ENCODE results near the gene ARHGEF7.

The ARHGEF7 gene

DNA sequence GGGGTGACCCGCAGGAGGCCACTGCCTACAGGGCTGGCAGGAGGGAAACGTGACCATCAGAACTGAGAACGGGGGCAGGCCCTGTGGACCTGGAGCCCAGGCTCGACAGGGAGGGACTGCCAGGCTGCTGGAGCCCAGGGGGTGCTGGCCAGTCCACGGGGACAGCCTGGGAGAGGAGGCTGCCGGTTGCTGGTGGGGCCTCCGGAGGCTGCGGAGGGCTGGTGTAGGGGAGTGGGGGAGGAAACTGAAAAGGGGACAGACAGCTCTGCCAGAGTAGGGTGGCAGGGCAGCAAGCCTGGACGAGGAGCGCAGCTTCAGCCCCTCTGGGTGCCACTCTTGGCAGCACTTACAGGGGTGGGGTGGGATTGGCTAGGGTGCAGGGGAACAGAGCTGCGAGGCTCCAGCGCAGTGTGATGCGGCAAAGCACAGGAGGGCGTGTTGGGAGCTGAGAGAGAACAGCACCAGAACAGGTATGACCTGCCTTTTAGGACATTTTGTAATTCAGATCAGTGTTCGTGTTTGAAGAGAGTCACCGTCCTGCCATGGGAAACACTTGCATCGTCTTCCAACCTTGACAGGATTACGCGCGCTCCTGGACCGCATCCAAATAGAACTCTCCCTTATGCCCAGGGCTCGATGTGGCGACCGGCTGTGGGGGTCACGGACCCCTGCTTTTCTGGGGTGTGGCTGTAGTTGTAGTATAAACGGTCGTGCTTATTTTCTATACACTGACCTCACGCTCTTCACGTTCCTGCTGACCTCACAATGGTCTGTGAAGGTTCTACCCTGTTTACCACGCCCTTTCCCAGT, 19.9 kb upstream of the ARHGEF7 start:
- no peak for TF ChIP-seq GATA3 (IDR thresholded peaks at IDR 0.05; ENCODE audit: low read depth, low read length)
- no peak for TF ChIP-seq GATA2 (IDR thresholded peaks at IDR 0.05; ENCODE audit: low read depth, low read length)

DNA sequence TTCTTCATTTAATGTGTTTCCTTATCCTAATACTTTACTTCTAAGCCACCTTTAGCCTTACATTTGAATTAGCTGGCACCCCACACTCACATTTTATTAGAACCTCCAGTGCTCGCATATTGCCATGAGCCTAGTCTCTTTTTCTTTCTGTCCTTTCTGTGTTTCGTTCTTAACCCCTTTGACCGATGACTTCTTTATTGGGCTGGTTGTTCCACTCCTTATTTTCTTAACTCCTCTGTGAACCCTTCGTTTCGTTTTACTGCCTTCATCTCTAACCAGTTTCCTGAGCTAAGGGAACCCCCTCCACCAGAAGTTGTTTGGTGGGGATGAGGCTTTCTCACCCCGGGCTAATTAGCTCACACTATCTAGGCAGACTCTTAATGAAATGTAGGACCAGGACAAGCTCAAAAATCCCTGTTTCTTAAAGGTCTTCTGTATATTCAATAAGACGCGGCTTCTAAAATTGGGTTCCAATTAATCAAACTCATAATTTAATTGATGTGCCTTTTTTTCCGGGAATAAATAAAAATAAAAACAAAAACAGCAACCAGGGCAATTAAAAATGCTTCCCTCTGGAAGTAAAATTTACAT, 19.1 kb upstream of the ARHGEF7 start:
- TF ChIP-seq GATA3 (IDR thresholded peaks at IDR 0.05; ENCODE audit: low read depth, low read length), result no peak
- no peak for TF ChIP-seq GATA2 (IDR thresholded peaks at IDR 0.05; ENCODE audit: low read depth, low read length)

- no peak for TF ChIP-seq GATA2 (IDR thresholded peaks at IDR 0.05; ENCODE audit: low read depth, low read length)
These were observed 15.8 kb upstream of the ARHGEF7 start for GRCh38 chr13:111099290-111099689.

DNA sequence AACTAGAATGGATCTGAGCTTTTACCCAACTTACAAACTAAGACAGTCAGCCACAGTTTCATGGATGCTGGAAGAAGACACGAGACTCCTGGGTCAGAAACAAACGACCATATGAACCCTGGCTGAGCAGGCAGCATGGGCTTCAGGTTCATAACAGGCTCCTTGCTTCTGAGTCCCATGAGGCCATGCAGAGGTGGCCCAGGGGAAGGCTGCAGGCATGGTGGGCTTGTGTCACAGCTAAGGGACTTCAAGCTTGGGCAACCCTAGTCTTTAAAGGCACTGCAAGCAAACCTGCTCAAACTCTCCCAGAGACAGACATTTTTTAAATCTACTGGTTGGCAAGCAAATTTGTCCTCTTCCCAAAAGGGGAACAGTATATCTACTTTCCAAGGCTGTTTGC, 5.1 kb upstream of the ARHGEF7 start:
- no peak for TF ChIP-seq GATA3 (IDR thresholded peaks at IDR 0.05; ENCODE audit: low read depth, low read length)
- TF ChIP-seq GATA2 (IDR thresholded peaks at IDR 0.05; ENCODE audit: low read depth, low read length), result no peak

DNA sequence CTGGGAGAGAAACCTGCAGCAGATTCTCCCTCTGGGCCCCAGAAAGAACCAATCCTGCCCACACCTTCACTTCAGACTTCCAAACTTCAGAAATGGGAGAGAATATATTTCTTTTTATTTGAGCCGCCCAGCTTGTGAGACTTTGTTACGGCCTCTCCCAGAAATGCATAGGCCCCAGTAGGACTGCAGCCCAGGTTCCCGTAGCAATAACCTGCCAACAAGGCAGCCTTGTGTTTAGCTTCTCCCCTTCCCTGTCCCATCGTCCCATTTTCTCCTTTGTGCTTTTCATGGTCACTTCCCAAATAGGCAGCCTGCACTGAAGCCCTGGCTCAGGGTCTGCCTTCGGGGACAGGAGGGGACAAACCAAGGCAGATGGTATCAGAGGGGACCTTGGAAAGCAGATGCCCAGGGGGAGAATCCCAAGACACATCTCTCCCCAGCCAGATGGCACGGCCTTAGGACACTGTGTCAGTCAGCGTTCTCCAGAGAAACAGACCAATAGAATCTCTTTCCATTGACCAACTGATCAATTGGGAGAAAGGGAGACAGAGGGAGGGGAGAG, 3.7 kb upstream of the ARHGEF7 start:
- TF ChIP-seq GATA2 (IDR thresholded peaks at IDR 0.05; ENCODE audit: low read depth, low read length) (no peak), GATA3 (IDR thresholded peaks at IDR 0.05; ENCODE audit: low read depth, low read length) (no peak)

DNA sequence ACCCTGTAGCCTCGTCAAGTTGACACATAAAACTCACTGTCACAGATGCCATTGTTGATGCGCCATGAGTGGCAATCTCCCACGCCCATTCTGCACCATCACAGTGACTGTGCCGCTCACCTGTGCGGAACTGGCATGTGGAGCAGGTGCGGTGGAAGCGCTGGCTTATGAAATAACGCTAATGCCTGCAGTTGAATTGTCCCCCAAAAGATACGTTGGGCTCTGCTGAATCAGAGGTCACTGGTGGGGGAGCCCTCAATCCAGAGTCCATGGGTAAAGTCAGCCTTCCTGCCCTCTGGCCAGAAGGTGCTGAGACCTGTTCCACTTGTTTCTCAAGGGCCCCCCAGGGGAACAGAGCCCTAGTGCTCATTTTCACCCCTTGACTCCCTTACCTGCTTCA, 2.9 kb upstream of the ARHGEF7 start:
- TF ChIP-seq GATA3 (IDR thresholded peaks at IDR 0.05; ENCODE audit: low read depth, low read length) (no peak), GATA2 (IDR thresholded peaks at IDR 0.05; ENCODE audit: low read depth, low read length) (no peak)

- no peak for TF ChIP-seq GATA2 (IDR thresholded peaks at IDR 0.05; ENCODE audit: low read depth, low read length)
- TF ChIP-seq GATA3 (IDR thresholded peaks at IDR 0.05; ENCODE audit: low read depth, low read length), result no peak
These were observed 599 bp upstream of the ARHGEF7 start for GRCh38 chr13:111114362-111115060.

- no peak for TF ChIP-seq GATA2 (IDR thresholded peaks at IDR 0.05; ENCODE audit: low read depth, low read length)
- TF ChIP-seq GATA3 (IDR thresholded peaks at IDR 0.05; ENCODE audit: low read depth, low read length), result no peak
These were observed 933 bp downstream of the ARHGEF7 start for GRCh38 chr13:111115965-111116521.

DNA sequence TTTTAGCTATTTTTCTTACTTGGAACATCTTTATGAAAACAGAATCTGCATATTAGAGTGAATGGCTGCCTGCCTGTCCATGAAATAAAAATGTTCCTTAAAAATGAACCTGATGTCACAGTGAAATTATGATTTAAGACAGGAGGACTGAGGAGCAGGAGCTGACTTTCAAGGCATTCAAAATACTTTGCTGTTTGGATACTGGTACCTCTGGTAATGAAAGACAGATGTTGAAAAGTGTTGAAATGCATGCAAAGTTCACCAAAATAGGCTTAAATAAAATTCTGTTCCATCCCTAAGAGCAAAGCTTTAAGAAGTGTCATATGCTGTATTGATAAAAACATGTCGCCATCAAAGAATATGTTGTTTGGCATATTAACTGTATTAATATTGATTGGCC, 1.7 kb downstream of the ARHGEF7 start:
- no peak for TF ChIP-seq GATA3 (IDR thresholded peaks at IDR 0.05; ENCODE audit: low read depth, low read length)

DNA sequence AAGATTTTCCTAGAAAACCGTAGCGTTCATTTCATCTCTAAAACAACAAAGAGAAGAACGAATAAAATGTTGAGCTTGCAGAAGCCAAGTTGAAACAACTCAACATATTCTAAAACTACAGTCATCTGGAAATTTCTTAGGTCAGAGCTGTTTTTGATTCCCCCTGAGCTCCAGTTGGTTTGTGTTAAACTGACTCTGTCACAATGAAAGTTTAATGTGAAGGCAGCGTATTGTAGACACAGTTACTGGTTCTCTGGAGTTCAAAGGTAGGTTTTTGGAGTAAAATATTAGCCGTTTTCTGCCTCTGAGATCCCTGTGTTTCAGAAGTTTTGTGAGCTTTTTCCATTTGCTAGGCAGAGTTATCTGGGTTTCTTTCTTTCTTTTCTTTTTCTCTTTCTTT, 2.2 kb downstream of the ARHGEF7 start:
- no peak for TF ChIP-seq GATA3 (IDR thresholded peaks at IDR 0.05; ENCODE audit: low read depth, low read length)
- no peak for TF ChIP-seq GATA2 (IDR thresholded peaks at IDR 0.05; ENCODE audit: low read depth, low read length)

DNA sequence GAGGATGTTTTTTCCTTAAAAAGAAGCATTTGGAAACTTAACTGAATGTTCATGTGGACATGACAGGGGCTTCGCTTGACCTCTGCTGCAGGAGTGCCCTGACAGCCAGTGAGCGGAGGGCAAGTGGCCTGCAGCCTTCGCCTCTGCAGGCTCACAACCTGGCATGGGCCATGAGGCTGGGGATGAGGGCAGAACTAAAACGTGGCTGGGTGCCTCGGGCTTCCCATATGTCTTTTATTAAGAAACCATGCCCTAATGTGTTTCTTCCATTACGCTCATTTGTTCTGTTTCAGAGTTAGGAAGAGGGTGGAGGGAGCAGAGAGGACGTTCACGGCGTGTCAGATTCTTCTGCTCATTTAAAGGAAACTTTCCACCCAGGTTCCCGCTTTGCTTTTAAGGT, 2.9 kb downstream of the ARHGEF7 start:
- no peak for TF ChIP-seq GATA2 (IDR thresholded peaks at IDR 0.05; ENCODE audit: low read depth, low read length)
- TF ChIP-seq GATA3 (IDR thresholded peaks at IDR 0.05; ENCODE audit: low read depth, low read length), result no peak

GRCh38 chr13:111118898-111119607, 3.9 kb downstream of the ARHGEF7 start:
- TF ChIP-seq GATA3 (IDR thresholded peaks at IDR 0.05; ENCODE audit: low read depth, low read length) (no peak), GATA2 (IDR thresholded peaks at IDR 0.05; ENCODE audit: low read depth, low read length) (no peak)

GRCh38 chr13:111119966-111120365, 4.9 kb downstream of the ARHGEF7 start:
- TF ChIP-seq GATA3 (IDR thresholded peaks at IDR 0.05; ENCODE audit: low read depth, low read length), result no peak
- no peak for TF ChIP-seq GATA2 (IDR thresholded peaks at IDR 0.05; ENCODE audit: low read depth, low read length)

DNA sequence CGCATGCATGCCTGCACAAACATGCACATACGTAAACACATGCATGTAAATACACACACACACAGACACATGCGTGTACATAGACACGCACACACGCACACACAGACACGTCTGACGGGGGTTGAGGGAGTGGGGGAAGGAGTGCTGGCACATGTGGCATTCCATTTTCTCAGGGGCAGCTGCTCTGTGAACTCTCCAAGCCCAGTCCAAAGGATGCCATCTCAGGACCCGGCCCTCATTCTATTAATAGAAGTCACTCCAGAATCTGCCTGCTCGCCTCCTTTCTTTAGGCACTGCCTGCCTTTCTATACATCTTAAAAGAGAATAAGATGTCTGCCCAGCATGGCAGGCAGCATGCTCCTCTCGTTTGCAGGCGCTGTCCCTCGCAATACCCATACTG, 5.3 kb downstream of the ARHGEF7 start:
- no peak for TF ChIP-seq GATA3 (IDR thresholded peaks at IDR 0.05; ENCODE audit: low read depth, low read length)

All from SH-SY5Y (cell line).